Activated T-helper 2 cell treated with anti-CD3 and anti-CD28 coated beads, Interferon-gamma antibody, Interleukin-2, Interleukin-4, amounts not matched to agents 10 μg/mL and 5 μg/mL and 100 μg/mL, durations not matched to agents 14 hours and 24 hours and 36 hours (primary cell): ENCODE measurements around the gene MEX3D. TPM values are rescaled to one million over a fixed set of nuclear protein-coding genes. Genes with fewer than 3 reads are reported as not detected.

Experiments
- DNase-seq: peaks from one replicate; pipeline ENCODE4 v3.0.0; 2021; ENCODE audit warnings: low spot score
- H3K27ac Mint-ChIP-seq: one replicate; pipeline ENCODE4 v1.8.0; 2021; ENCODE audit warnings: mixed read lengths
- H3K27me3 Mint-ChIP-seq: one replicate; pipeline ENCODE4 v1.8.0; 2021; ENCODE audit warnings: low read depth, mixed read lengths
- H3K36me3 Mint-ChIP-seq: one replicate; pipeline ENCODE4 v1.8.0; 2021; ENCODE audit warnings: low read depth, mixed read lengths
- H3K4me1 Mint-ChIP-seq: one replicate; pipeline ENCODE4 v1.8.0; 2021; ENCODE audit warnings: low read depth, mixed read lengths
- H3K4me3 Mint-ChIP-seq: one replicate; pipeline ENCODE4 v1.8.0; 2021; ENCODE audit warnings: low read depth, mild to moderate bottlenecking, moderate library complexity, mixed read lengths
- H3K9me3 Mint-ChIP-seq: one replicate; pipeline ENCODE4 v1.8.0; 2021; ENCODE audit warnings: mixed read lengths
- intact Hi-C: fragments of 100-400 bp; cut with micrococcal nuclease; formaldehyde crosslinking; loops from one replicate; pipeline ENCODE4 v1.15.1; 2023
- total RNA-seq: library from RNA; stranded (reverse); gene quantifications from 2 replicates; pipeline ENCODE4 v1.2.3, GENCODE V29; 2022

MEX3D gene
- 14.9 and 15.4 TPM in 2 replicates for total RNA-seq

GRCh38 chr19:1568320-1569019 is at the start of gene MEX3D:
MEX3D (minus strand) TSS chr19:1568325; CDS start chr19:1568058, 267 bp downstream.
- intact Hi-C loops: no loop called here
- Mint-ChIP-seq H3K36me3 (no peaks in the 10 kb centered on the region), H3K4me1 (no peaks in the 10 kb centered on the region), H3K27ac (no peak within 1 kb of the TSS), H3K4me3 (peak within 1 kb of the TSS; percentile 37), H3K9me3 (no peaks in the 10 kb centered on the region), H3K27me3 (peaks cover 14% of the 10 kb centered on the region)
- peak; percentile 65 for DNase-seq

- Mint-ChIP-seq H3K27me3 (no peaks in the 10 kb centered on the region), H3K27ac (peak overlapping the region; percentile 70), H3K4me3 (no peak overlapping the region), H3K4me1 (peaks cover 7% of the 10 kb centered on the region), H3K9me3 (no peaks in the 10 kb centered on the region), H3K36me3 (peaks cover 55% of the 10 kb centered on the region)
- intact Hi-C loops: no loop called here
- DNase-seq: no peak
Observed at GRCh38 chr19:1616875-1617274, 48.8 kb upstream of the MEX3D start.

GRCh38 chr19:1616396-1616795 is 48.3 kb upstream of the MEX3D start:
- Mint-ChIP-seq H3K4me1 (peaks cover 7% of the 10 kb centered on the region), H3K4me3 (no peak overlapping the region), H3K27ac (no peak overlapping the region), H3K27me3 (no peaks in the 10 kb centered on the region), H3K36me3 (peaks cover 57% of the 10 kb centered on the region), H3K9me3 (no peaks in the 10 kb centered on the region)
- no peak for DNase-seq
- intact Hi-C loops: no loop called here

- intact Hi-C loops: no loop called here
- H3K36me3 Mint-ChIP-seq: peaks cover 65% of the 10 kb centered on the region
- no peak overlapping the region for H3K4me3 Mint-ChIP-seq
- no peak overlapping the region for H3K27ac Mint-ChIP-seq
- no peaks in the 10 kb centered on the region for H3K9me3 Mint-ChIP-seq
- H3K4me1 Mint-ChIP-seq: peaks cover 7% of the 10 kb centered on the region
- DNase-seq: no peak
- H3K27me3 Mint-ChIP-seq: no peaks in the 10 kb centered on the region
Observed at GRCh38 chr19:1615156-1615765, 47.1 kb upstream of the MEX3D start.

- H3K27me3 Mint-ChIP-seq: no peaks in the 10 kb centered on the region
- H3K36me3 Mint-ChIP-seq: peaks cover 62% of the 10 kb centered on the region
- H3K9me3 Mint-ChIP-seq: no peaks in the 10 kb centered on the region
- no peak overlapping the region for H3K4me3 Mint-ChIP-seq
- intact Hi-C loops: no loop called here
- DNase-seq: no peak
- H3K4me1 Mint-ChIP-seq: peaks cover 9% of the 10 kb centered on the region
- H3K27ac Mint-ChIP-seq: no peak overlapping the region
Observed at GRCh38 chr19:1613808-1614570, 45.9 kb upstream of the MEX3D start.

- intact Hi-C loops: no loop called here
- no peak for DNase-seq
- H3K27me3 Mint-ChIP-seq: no peaks in the 10 kb centered on the region
- peaks cover 9% of the 10 kb centered on the region for H3K4me1 Mint-ChIP-seq
- no peak overlapping the region for H3K4me3 Mint-ChIP-seq
- H3K36me3 Mint-ChIP-seq: peaks cover 57% of the 10 kb centered on the region
- H3K27ac Mint-ChIP-seq: no peak overlapping the region
- H3K9me3 Mint-ChIP-seq: no peaks in the 10 kb centered on the region
Observed at GRCh38 chr19:1613146-1613545, 45.0 kb upstream of the MEX3D start.

GRCh38 chr19:1612114-1613086 is 44.3 kb upstream of the MEX3D start:
- Mint-ChIP-seq H3K27ac (no peak overlapping the region), H3K4me3 (no peak overlapping the region), H3K27me3 (no peaks in the 10 kb centered on the region), H3K36me3 (peaks cover 55% of the 10 kb centered on the region), H3K4me1 (peaks cover 9% of the 10 kb centered on the region), H3K9me3 (no peaks in the 10 kb centered on the region)
- intact Hi-C loops: no loop called here
- DNase-seq: no peak

- H3K4me3 Mint-ChIP-seq: no peak overlapping the region
- intact Hi-C loops: no loop called here
- H3K27ac Mint-ChIP-seq: no peak overlapping the region
- peaks cover 3% of the 10 kb centered on the region for H3K4me1 Mint-ChIP-seq
- H3K9me3 Mint-ChIP-seq: no peaks in the 10 kb centered on the region
- no peak for DNase-seq
- peaks cover 46% of the 10 kb centered on the region for H3K36me3 Mint-ChIP-seq
- no peaks in the 10 kb centered on the region for H3K27me3 Mint-ChIP-seq
Observed at GRCh38 chr19:1611353-1611752, 43.2 kb upstream of the MEX3D start.

- H3K27ac Mint-ChIP-seq: no peak overlapping the region
- H3K36me3 Mint-ChIP-seq: peaks cover 42% of the 10 kb centered on the region
- intact Hi-C loops: no loop called here
- H3K4me3 Mint-ChIP-seq: no peak overlapping the region
- no peaks in the 10 kb centered on the region for H3K9me3 Mint-ChIP-seq
- H3K4me1 Mint-ChIP-seq: peaks cover 7% of the 10 kb centered on the region
- DNase-seq: no peak
- H3K27me3 Mint-ChIP-seq: no peaks in the 10 kb centered on the region
Observed at GRCh38 chr19:1610579-1610978, 42.5 kb upstream of the MEX3D start.

- DNase-seq: no peak
- intact Hi-C loops: no loop called here
- Mint-ChIP-seq H3K4me3 (no peak overlapping the region), H3K36me3 (peaks cover 37% of the 10 kb centered on the region), H3K27ac (no peak overlapping the region), H3K27me3 (no peaks in the 10 kb centered on the region), H3K4me1 (peaks cover 8% of the 10 kb centered on the region), H3K9me3 (no peaks in the 10 kb centered on the region)
Observed at GRCh38 chr19:1609680-1610474, 41.8 kb upstream of the MEX3D start.

- Mint-ChIP-seq H3K36me3 (peaks cover 32% of the 10 kb centered on the region), H3K27ac (no peak overlapping the region), H3K9me3 (no peaks in the 10 kb centered on the region), H3K4me3 (no peak overlapping the region), H3K27me3 (no peaks in the 10 kb centered on the region), H3K4me1 (peaks cover 8% of the 10 kb centered on the region)
- DNase-seq: no peak
- intact Hi-C loops: no loop called here
Observed at GRCh38 chr19:1609103-1609396, 40.9 kb upstream of the MEX3D start.
